Astrocyte of the spinal cord (primary cell): ENCODE data around the gene LMTK3.

Source experiments
- DNase-seq: peaks from one replicate; pipeline ENCODE4 v3.0.0; 2011; ENCODE audit warnings: low read depth, low spot score
- H3K4me3 ChIP-seq: 2 replicates; pipeline ENCODE4 v1.5.1; 2011; ENCODE audit warnings: low read depth, mild to moderate bottlenecking, low read length, moderate library complexity
- CTCF ChIP-seq: IDR thresholded peaks from 2 replicates; pipeline ENCODE4 v1.5.1; 2012; ENCODE audit warnings: low read depth, mild to moderate bottlenecking, low read length, inconsistent platforms
- in situ Hi-C: cut with HindIII; loops from 2 replicates; pipeline ENCODE4 v1.10.0; 2017; ENCODE audit warnings: low sequenced_read_pairs

The LMTK3 gene

DNA sequence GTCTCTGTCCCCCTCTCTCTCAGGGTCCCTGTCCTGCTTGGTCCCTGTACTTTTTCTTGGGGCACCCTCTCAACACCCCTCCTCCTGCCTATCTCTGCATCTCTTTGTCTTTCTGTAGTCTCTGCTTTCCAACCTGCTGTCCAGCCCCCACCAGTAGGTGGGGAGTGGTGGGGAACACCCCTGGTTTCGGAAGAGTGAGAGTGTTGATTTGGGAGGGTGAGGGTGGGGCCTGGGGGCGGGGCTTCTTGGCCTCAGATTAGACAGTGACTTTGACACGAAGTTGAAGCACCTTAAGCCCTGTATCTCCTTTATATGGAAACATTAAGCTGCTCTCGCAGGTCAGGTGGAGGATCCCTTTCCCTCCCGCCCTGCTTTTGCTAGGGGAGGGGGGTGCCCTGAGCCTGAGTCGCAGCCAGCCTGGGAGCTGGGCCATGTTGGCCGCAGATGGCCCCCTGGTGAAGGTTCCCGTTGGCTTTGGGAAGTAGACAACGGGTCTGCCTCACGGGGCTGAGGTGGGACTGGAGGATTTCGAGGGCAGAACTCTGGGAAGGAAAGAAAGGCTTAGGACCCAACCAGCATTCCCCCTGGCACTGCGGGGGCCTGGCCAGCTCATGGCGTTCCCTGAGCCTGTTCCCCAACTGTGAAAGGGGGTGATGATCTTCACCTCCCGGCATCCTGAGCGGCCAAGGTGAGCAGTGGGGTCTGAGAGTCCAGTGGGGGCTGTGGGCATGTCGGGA is 56.3 kb downstream of the LMTK3 start, which contains the start of gene KCNJ14:
TSS of gene KCNJ14 (plus strand) at position 404 of the 737 bp plus-strand sequence. CDS start 6,151 bp downstream, outside the sequence.
- no peak for TF ChIP-seq CTCF
- no peak within 1 kb of the TSS for H3K4me3 ChIP-seq
- in situ Hi-C loops = no loop called here
- no peak for DNase-seq

DNA sequence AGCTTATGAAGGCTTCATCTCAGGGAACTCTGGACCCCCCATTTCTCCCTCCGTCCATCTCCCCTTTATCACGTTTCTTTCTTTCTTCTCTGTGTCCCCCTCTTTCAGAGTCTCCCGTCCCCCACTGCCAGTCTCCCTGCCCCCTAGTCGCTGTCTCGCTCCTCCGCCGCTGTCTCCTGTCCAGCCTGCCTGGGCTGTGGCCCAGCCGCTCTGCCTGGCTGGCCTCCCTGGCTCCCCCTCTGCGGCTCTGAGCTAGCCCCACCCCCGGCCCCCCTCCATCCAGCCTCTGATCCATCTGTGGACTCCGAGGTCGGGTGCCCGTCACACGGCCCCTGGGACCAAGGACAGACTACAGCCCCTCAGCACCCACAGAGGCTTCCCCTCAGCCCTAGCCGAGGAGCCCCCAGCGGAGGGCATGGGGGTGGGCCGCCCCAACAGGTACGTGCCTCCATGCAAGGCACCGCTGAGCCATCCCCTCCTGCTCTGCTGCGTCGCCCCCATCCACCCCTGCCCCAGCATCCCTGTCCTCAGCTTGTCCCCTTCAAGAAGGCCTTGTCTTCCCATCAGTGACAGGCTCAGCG is 57.4 kb downstream of the LMTK3 start:
- DNase-seq = no peak
- no peak for TF ChIP-seq CTCF
- in situ Hi-C loops = no loop called here

GRCh38 chr19:48452289-48453190 is 59.1 kb downstream of the LMTK3 start:
- TF ChIP-seq CTCF = no peak
- H3K4me3 ChIP-seq = no peak overlapping the region
- in situ Hi-C loops = no loop called here
- DNase-seq = no peak

More for the DNA sequence above, 57.4 kb downstream of the LMTK3 start:
- H3K4me3 ChIP-seq = no peak overlapping the region

DNA sequence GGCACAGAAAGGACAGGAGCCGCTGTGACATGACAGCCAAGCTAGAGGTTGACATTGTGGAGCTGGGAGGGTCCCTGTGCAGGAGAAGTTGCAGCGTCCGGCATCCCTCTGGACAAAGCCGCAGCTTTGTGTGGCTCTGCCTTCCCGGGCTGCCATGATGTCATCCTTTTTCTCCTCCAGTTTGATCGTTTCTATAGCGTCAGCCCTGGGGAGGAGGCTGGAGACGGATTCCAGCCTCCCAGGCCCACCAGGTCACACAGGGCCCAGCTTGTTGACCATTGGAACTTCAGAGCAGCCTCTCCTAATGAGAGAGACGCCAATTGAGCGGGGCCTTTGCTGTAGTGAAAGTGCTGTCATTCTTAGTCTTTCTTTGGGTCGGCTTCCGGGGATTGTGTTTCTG is 60.0 kb downstream of the LMTK3 start:
- DNase-seq = no peak
- no peak for TF ChIP-seq CTCF
- no peak overlapping the region for H3K4me3 ChIP-seq
- in situ Hi-C loops = no loop called here

DNA sequence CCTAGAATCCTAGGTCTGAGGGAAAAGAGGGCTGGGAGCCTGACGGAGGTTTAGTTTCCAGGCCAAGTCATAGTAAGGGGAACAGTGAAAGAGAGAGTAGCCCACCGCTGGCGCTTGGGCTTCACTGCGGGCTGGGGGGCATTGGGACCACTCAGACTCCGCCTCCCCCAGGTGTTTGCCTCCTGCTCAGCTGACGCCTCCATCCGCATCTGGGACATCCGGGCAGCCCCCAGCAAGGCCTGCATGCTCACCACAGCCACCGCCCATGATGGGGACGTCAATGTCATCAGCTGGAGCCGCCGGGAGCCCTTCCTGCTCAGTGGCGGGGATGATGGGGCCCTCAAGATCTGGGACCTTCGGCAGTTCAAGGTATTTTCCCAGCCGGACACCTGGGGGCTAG is 60.8 kb downstream of the LMTK3 start:
- DNase-seq = no peak
- in situ Hi-C loops = no loop called here
- no peak for TF ChIP-seq CTCF
- H3K4me3 ChIP-seq = no peak overlapping the region

DNA sequence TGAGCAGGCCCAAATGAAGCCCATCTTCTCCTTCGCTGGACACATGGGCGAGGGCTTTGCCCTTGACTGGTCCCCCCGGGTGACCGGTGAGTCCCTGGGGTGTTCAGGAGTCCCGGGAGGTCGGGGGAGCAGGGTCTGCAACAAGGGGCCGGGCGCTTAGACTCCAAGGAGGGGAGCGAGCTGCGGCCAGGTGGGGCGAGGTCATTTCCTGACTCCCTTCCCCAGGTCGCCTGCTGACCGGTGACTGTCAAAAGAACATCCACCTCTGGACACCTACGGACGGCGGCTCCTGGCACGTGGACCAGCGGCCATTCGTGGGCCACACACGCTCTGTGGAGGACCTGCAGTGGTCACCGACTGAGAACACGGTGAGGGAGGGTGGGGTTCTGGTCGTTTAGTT is 61.2 kb downstream of the LMTK3 start:
- in situ Hi-C loops = no loop called here
- TF ChIP-seq CTCF = no peak
- no peak for DNase-seq
- H3K4me3 ChIP-seq = no peak overlapping the region
